ENCODE measurements around the gene EEFSEC. TPM values are rescaled to one million over a fixed set of nuclear protein-coding genes. Genes with fewer than 3 reads are reported as not detected.

EEFSEC gene
- total RNA-seq, 3 donors from 2014 or later: 9.7 to 10.9 (median 10.8) TPM

- intact Hi-C loops (cut with DNase I, micrococcal nuclease): no loop called here
- DNase-seq (no peak), ATAC-seq (no peak)
Measured at GRCh38 chr3:128167973-128168674, 14.8 kb downstream of the EEFSEC start.

GRCh38 chr3:128168836-128169235, 15.6 kb downstream of the EEFSEC start:
- no peak for TF ChIP-seq CTCF (IDR thresholded peaks at IDR 0.05)
- ATAC-seq: no peak
- H3K9me3 ChIP-seq: no peaks in the 10 kb centered on the region
- DNase-seq: no peak
- no peak overlapping the region for H3K4me3 ChIP-seq
- intact Hi-C loops (cut with DNase I, micrococcal nuclease): no loop called here
- H3K36me3 ChIP-seq (ENCODE audit: low read depth): no peaks in the 10 kb centered on the region
- no peaks in the 10 kb centered on the region for H3K4me1 ChIP-seq (ENCODE audit: low read depth)

More at GRCh38 chr3:128167973-128168674, 14.8 kb downstream of the EEFSEC start:
- H3K4me1 ChIP-seq (ENCODE audit: low read depth): no peaks in the 10 kb centered on the region
- TF ChIP-seq CTCF (IDR thresholded peaks at IDR 0.05): no peak
- no peaks in the 10 kb centered on the region for H3K36me3 ChIP-seq (ENCODE audit: low read depth)
- no peaks in the 10 kb centered on the region for H3K9me3 ChIP-seq
- no peak overlapping the region for H3K4me3 ChIP-seq

GRCh38 chr3:128170866-128171516, 17.7 kb downstream of the EEFSEC start:
- no peaks in the 10 kb centered on the region for H3K4me1 ChIP-seq (ENCODE audit: low read depth)
- H3K9me3 ChIP-seq: no peaks in the 10 kb centered on the region
- peak in 2 of 3 donors; percentile 35 to 69 for DNase-seq
- peak; percentile 85 for ATAC-seq
- H3K4me3 ChIP-seq: no peak overlapping the region
- TF ChIP-seq CTCF (IDR thresholded peaks at IDR 0.05): peak; percentile 34
- H3K36me3 ChIP-seq (ENCODE audit: low read depth): no peaks in the 10 kb centered on the region
- intact Hi-C loops (cut with DNase I, micrococcal nuclease): no loop called here

GRCh38 chr3:128173200-128173599, 19.9 kb downstream of the EEFSEC start:
- Histone ChIP-seq H3K36me3 (ENCODE audit: low read depth) (no peaks in the 10 kb centered on the region), H3K9me3 (no peaks in the 10 kb centered on the region), H3K4me1 (ENCODE audit: low read depth) (no peaks in the 10 kb centered on the region), H3K4me3 (no peak overlapping the region)
- ATAC-seq (no peak), DNase-seq (no peak)
- TF ChIP-seq CTCF (IDR thresholded peaks at IDR 0.05): no peak
- intact Hi-C loops (cut with DNase I, micrococcal nuclease): no loop called here

- Histone ChIP-seq H3K4me1 (ENCODE audit: low read depth) (no peaks in the 10 kb centered on the region), H3K4me3 (no peak overlapping the region), H3K36me3 (ENCODE audit: low read depth) (no peaks in the 10 kb centered on the region), H3K9me3 (no peaks in the 10 kb centered on the region)
- ATAC-seq: no peak
- TF ChIP-seq CTCF (IDR thresholded peaks at IDR 0.05): no peak
- DNase-seq: no peak
- intact Hi-C loops (cut with DNase I, micrococcal nuclease): no loop called here
Measured at GRCh38 chr3:128173849-128174248, 20.6 kb downstream of the EEFSEC start.

Measured in mucosa of descending colon (tissue), 3 donors.